H1 (cell line): ENCODE results near the gene DLL1. TPM values are rescaled to one million over a fixed set of nuclear protein-coding genes. Genes with fewer than 3 reads are reported as not detected.
A peak's percentile ranks its signal among the peaks of the same experiment; 100 is the strongest.

Source experiments
- CTCF ChIA-PET: fragments of 300-600 bp; sonication (Branson Sonifier 250); formaldehyde crosslinking; loops from one replicate; lab custom pipeline; 2021; ENCODE audit not compliant: partially characterized antibody; lab: Charles Lee
- POLR2A ChIA-PET: fragments of 300-600 bp; sonication (Branson Sonifier 250); formaldehyde crosslinking; loops from one replicate; lab custom pipeline; 2021; ENCODE audit warnings: inconsistent platforms; ENCODE audit not compliant: partially characterized antibody; lab: Charles Lee
- DNase-seq, 2 experiments: peaks; one replicate each; pipeline versions ENCODE4 v3.0.0 to v3.0.0-alpha.2; 2010 to 2022; ENCODE audit warnings: low spot score in 2 of 2, low read depth in 1 of 2, mixed read lengths in 1 of 2
- FAIRE-seq: peaks from 2 replicates; lab custom pipeline; 2011; peaks lifted over from hg19 to GRCh38; lab: Jason Lieb, UNC
- H2AFZ ChIP-seq: 2 replicates; pipeline ENCODE4 v1.8.1; 2012; ENCODE audit warnings: low read length, inconsistent platforms
- H2AK5ac ChIP-seq: 2 replicates; pipeline ENCODE4 v1.6.1; 2013; ENCODE audit warnings: low read depth, low read length
- H2BK120ac ChIP-seq: replicated peaks from 2 replicates; pipeline ENCODE3; 2013; ENCODE audit warnings: low read depth, low read length, inconsistent platforms
- H2BK12ac ChIP-seq: 2 replicates; pipeline ENCODE4 v1.6.1; 2013; ENCODE audit warnings: low read depth, low read length
- H2BK15ac ChIP-seq: 2 replicates; pipeline ENCODE4 v1.6.1; 2013; ENCODE audit warnings: low read length
- H2BK20ac ChIP-seq: 2 replicates; pipeline ENCODE4 v1.6.1; 2013; ENCODE audit warnings: low read length
- H2BK5ac ChIP-seq: 2 replicates; pipeline ENCODE4 v1.6.1; 2013; ENCODE audit warnings: low read depth, low read length
- H3K14ac ChIP-seq: 2 replicates; pipeline ENCODE4 v1.6.1; 2013; ENCODE audit warnings: inconsistent platforms; ENCODE audit not compliant: insufficient read length
- H3K18ac ChIP-seq: 2 replicates; pipeline ENCODE4 v1.6.1; 2013; ENCODE audit warnings: low read length; ENCODE audit errors: extremely low read depth
- H3K23ac ChIP-seq: 2 replicates; pipeline ENCODE4 v1.6.1; 2013; ENCODE audit warnings: inconsistent platforms; ENCODE audit not compliant: insufficient read length
- H3K23me2 ChIP-seq: 2 replicates; pipeline ENCODE4 v1.6.1; 2013; ENCODE audit warnings: low read depth, low read length
- H3K27ac ChIP-seq: 2 replicates; pipeline ENCODE4 v1.6.1; 2011; ENCODE audit warnings: low read depth, low read length, inconsistent platforms
- H3K27me3 ChIP-seq, 4 experiments: replicated peaks in 1 of 4; 1 replicate in 1 of 4; 2 replicates in 3 of 4; pipeline versions ENCODE4 v1.6.1 to v1.8.1; 2011 to 2013; ENCODE audit warnings: low read length in 3 of 4, mild to moderate bottlenecking in 3 of 4, inconsistent platforms in 2 of 4, mixed read lengths in 2 of 4, moderate library complexity in 1 of 4; ENCODE audit not compliant: control insufficient read depth in 3 of 4, insufficient read depth in 3 of 4; ENCODE audit errors: extremely low read depth in 1 of 4
- H3K36me3 ChIP-seq, 4 experiments: 2 replicates each; pipeline versions ENCODE4 v1.6.1 to v1.8.1; 2011 to 2013; ENCODE audit warnings: mild to moderate bottlenecking in 4 of 4, low read length in 3 of 4, moderate library complexity in 2 of 4, control low read depth in 1 of 4, inconsistent platforms in 1 of 4; ENCODE audit not compliant: insufficient read depth in 4 of 4, control insufficient read depth in 2 of 4
- H3K4ac ChIP-seq: replicated peaks from 2 replicates; pipeline ENCODE3; 2013; ENCODE audit warnings: low read length, low read depth, mixed read lengths, inconsistent platforms; ENCODE audit not compliant: insufficient read length
- H3K4me1 ChIP-seq, 4 experiments: replicated peaks in 1 of 4; 1 replicate in 1 of 4; 2 replicates in 3 of 4; pipeline versions ENCODE4 v1.6.1 to v1.8.1; 2011 to 2013; ENCODE audit warnings: low read length in 3 of 4, inconsistent platforms in 2 of 4, mixed read lengths in 1 of 4; ENCODE audit not compliant: insufficient read depth in 4 of 4, control insufficient read depth in 3 of 4
- H3K4me2 ChIP-seq, 2 experiments: 2 replicates each; pipeline versions ENCODE4 v1.6.1 to v1.8.1; 2011 to 2013; ENCODE audit warnings: low read depth in 2 of 2, low read length in 2 of 2, control low read depth in 1 of 2, inconsistent platforms in 1 of 2, mild to moderate bottlenecking in 1 of 2; ENCODE audit not compliant: insufficient read depth in 1 of 2
- H3K4me3 ChIP-seq, 4 experiments: fragments of 200-600, 300-600 bp in 1 of 4; sonication (generic), shearing (Covaris generic), sonication (Bioruptor Twin) in 1 of 4; 2 replicates each; pipeline versions ENCODE4 v1.5.1 to v1.8.1; 2011 to 2016; ENCODE audit warnings: low read length in 4 of 4, low read depth in 3 of 4, control low read depth in 2 of 4, inconsistent platforms in 2 of 4, mild to moderate bottlenecking in 2 of 4, mixed read lengths in 1 of 4, moderate library complexity in 1 of 4; ENCODE audit not compliant: insufficient read depth in 2 of 4; ENCODE audit errors: extremely low read depth in 1 of 4
- H3K56ac ChIP-seq: replicated peaks from 2 replicates; pipeline ENCODE3; 2013; ENCODE audit warnings: low read depth, mild to moderate bottlenecking, mixed read lengths, low read length, inconsistent platforms; ENCODE audit not compliant: insufficient read length
- H3K79me1 ChIP-seq: 2 replicates; pipeline ENCODE4 v1.6.1; 2013; ENCODE audit warnings: low read depth, low read length, control low read depth
- H3K79me2 ChIP-seq, 2 experiments: 2 replicates each; pipeline versions ENCODE4 v1.6.1 to v1.8.1; 2012 to 2013; ENCODE audit warnings: low read length in 2 of 2, mild to moderate bottlenecking in 2 of 2, inconsistent platforms in 1 of 2; ENCODE audit not compliant: insufficient read depth in 2 of 2, control insufficient read depth in 1 of 2
- H3K9ac ChIP-seq, 4 experiments: replicated peaks in 1 of 4; 1 replicate in 1 of 4; 2 replicates in 3 of 4; pipeline versions ENCODE4 v1.6.1 to v1.8.1; 2011 to 2013; ENCODE audit warnings: low read depth in 3 of 4, low read length in 3 of 4, control low read depth in 2 of 4, mild to moderate bottlenecking in 2 of 4, moderate library complexity in 2 of 4, inconsistent platforms in 1 of 4; ENCODE audit errors: extremely low read depth in 1 of 4
- H3K9me3 ChIP-seq, 2 experiments: 2 replicates each; pipeline versions ENCODE4 v1.6.1 to v1.8.1; 2012 to 2013; ENCODE audit warnings: mild to moderate bottlenecking in 2 of 2, moderate library complexity in 2 of 2, control low read depth in 1 of 2, inconsistent platforms in 1 of 2, low read depth in 1 of 2, low read length in 1 of 2, mixed read lengths in 1 of 2; ENCODE audit not compliant: insufficient read depth in 2 of 2
- H4K20me1 ChIP-seq, 2 experiments: replicated peaks in 1 of 2; 2 replicates each; pipeline versions ENCODE3 to v1.8.1; 2011 to 2013; ENCODE audit warnings: inconsistent platforms in 2 of 2, low read length in 2 of 2, mild to moderate bottlenecking in 1 of 2; ENCODE audit not compliant: insufficient read depth in 2 of 2, control insufficient read depth in 1 of 2
- H4K5ac ChIP-seq: 2 replicates; pipeline ENCODE4 v1.6.1; 2013; ENCODE audit warnings: low read length, low read depth, mixed read lengths, inconsistent platforms; ENCODE audit not compliant: insufficient read length
- H4K8ac ChIP-seq: 2 replicates; pipeline ENCODE4 v1.8.0; 2013; ENCODE audit warnings: mild to moderate bottlenecking, moderate library complexity, low read length, inconsistent platforms; ENCODE audit not compliant: insufficient read depth; ENCODE audit errors: extremely low read depth
- H4K91ac ChIP-seq: replicated peaks from 2 replicates; pipeline ENCODE3; 2013; ENCODE audit warnings: low read length, mixed read lengths, inconsistent platforms; ENCODE audit not compliant: insufficient read length
- ASH2L ChIP-seq: fragments of 200-600, 300-600 bp; sonication (generic); IDR thresholded peaks from one replicate; pipeline ENCODE4 v1.7.1; 2017; ENCODE audit warnings: low read length
- CBX8 ChIP-seq: fragments of 300-800, 300-1000 bp; sonication (generic); IDR thresholded peaks from 2 replicates; pipeline ENCODE4 v1.7.1; 2016; ENCODE audit warnings: low read depth, low read length, borderline replicate concordance
- CEBPB ChIP-seq: IDR thresholded peaks from 2 replicates; pipeline ENCODE4 v1.6.1; 2012; ENCODE audit warnings: low read depth, low read length
- EZH2 ChIP-seq: fragments of 200-600 bp; sonication (generic); IDR thresholded peaks from 2 replicates; pipeline ENCODE4 v1.7.1; 2012; ENCODE audit warnings: low read depth, mild to moderate bottlenecking, moderate library complexity, low read length, inconsistent platforms; ENCODE audit not compliant: severe bottlenecking
- FOSL1 ChIP-seq: IDR thresholded peaks from 2 replicates; pipeline ENCODE4 v1.6.1; 2011; ENCODE audit warnings: mild to moderate bottlenecking, low read depth, low read length, moderate library complexity; ENCODE audit not compliant: insufficient read depth
- SP2 ChIP-seq: IDR thresholded peaks from 2 replicates; pipeline ENCODE4 v1.6.1; 2012; ENCODE audit warnings: mild to moderate bottlenecking, low read length, inconsistent platforms
- SUZ12 ChIP-seq: fragments of 200-600 bp; sonication (generic); IDR thresholded peaks from 2 replicates; pipeline ENCODE4 v1.6.1; 2012; ENCODE audit warnings: mild to moderate bottlenecking, inconsistent platforms, low read length, moderate library complexity, mixed read lengths
- TAF7 ChIP-seq: optimal IDR thresholded peaks from 2 replicates; pipeline ENCODE3; 2011; ENCODE audit warnings: low read depth, mild to moderate bottlenecking, inconsistent platforms, low read length, moderate library complexity, borderline replicate concordance
- TCF12 ChIP-seq: IDR thresholded peaks from 2 replicates; pipeline ENCODE4 v1.6.1; 2011; ENCODE audit warnings: low read depth, mild to moderate bottlenecking, low read length
- ZNF274 ChIP-seq: IDR thresholded peaks from 2 replicates; pipeline ENCODE4 v1.7.0; 2012; ENCODE audit warnings: low read length, borderline replicate concordance; ENCODE audit errors: extremely low read depth
- WGBS, 2 experiments: shearing (Covaris generic) in 1 of 2; methylation state at CpG; one replicate each; pipeline versions ENCODE4 v1.1.6 to v1.1.7; 2013 to 2015; ENCODE audit warnings: low lambda C conversion rate in 2 of 2, mixed read lengths in 2 of 2, inconsistent platforms in 1 of 2, low coverage in 1 of 2, missing lambda C conversion rate in 1 of 2; ENCODE audit not compliant: insufficient replicate concordance in 2 of 2, insufficient coverage in 1 of 2, insufficient read length in 1 of 2; ENCODE audit errors: extremely low coverage in 1 of 2, missing lambda C conversion rate in 1 of 2; 5-methylcytosine and 5-hydroxymethylcytosine counted together
- polyA plus RNA-seq, 7 experiments: library from polyadenylated mRNA; depleted of rRNA in 3 of 7; stranded (reverse) in 5 of 7; unstranded in 2 of 7; fragments of >200 nt in 5 of 7; fragments of 200-250 nt in 2 of 7; gene quantifications; 1 replicate in 5 of 7; 2 replicates in 1 of 7; 4 replicates in 1 of 7; pipeline versions ENCODE4 v1.2.1 to v1.2.3, GENCODE V29; 2011 to 2013; ENCODE audit warnings: missing spikeins in 2 of 7, mixed read lengths in 2 of 7
- total RNA-seq: library from RNA; stranded (reverse); fragmentation: NEBNext Ultra II Directional; extraction: Animal tissue kit (Norgen Biotek cat#: 25700); gene quantifications from 2 replicates; pipeline ENCODE4 v1.2.1, GENCODE V29; 2021
- TF ChIP-seq, protein P1 (sequence below): IDR thresholded peaks from 2 replicates; pipeline ENCODE4 v1.6.1; 2011; ENCODE audit warnings: low read length, improper control_type of control experiment

The DLL1 gene
- total and polyA plus RNA-seq, 2 of the 8 experiments (the other 6 are each of a cell fraction or from before 2014, with no cell fraction given), result 1.7 to 3.8 TPM

DNA sequence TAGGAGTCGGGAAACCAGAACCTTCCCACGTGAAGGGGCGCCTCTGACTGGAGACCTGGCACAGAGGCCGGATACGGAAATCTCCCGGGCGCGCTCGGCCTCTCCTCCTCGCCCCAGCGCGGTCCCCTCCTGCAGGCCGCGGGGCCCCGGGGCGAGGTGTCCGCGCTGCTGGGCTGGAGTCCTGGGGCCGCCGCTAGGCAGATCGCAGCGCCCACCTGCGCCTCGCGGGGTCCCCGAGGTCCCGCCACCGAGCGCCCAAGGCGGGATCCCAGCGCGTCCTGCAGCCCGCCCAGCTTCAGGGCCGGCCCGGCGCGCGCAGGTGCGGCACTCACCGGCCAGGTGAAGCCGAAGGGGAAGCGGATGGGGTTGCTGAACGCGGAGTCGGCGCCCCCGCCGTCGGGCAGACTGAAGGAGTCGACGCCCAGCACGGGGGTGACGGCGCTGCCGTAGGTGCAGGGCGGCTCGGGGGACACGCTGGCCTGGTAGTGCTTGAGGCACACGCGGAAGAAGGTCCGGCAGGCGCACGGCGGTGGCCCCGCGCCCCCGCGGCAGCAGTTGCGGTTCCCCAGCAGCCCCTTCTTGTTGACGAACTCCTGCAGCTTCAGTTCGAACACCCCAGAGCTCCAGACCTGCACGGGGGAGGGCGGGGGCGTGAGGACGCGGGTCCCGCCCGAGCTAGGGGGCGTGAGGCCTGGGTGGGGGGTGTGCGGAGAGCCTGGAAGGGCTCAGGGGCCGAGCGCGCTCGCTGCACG is 1.5 kb downstream of the DLL1 start:
- Histone ChIP-seq H3K79me1 (no peaks in the 10 kb centered on the region), H2AFZ (no peak overlapping the region), H3K4me2 (peak overlapping the region; percentile 86 to 94), H3K4me3 (peak overlapping the region; percentile 44 to 71 (median 50)), H3K56ac (no peak overlapping the region), H3K27ac (no peak overlapping the region), H3K27me3 (peaks cover 46 to 87% (median 79%) of the 10 kb centered on the region in 4 experiments), H2AK5ac (no peak overlapping the region), H3K36me3 (peaks cover 2 to 22% (median 7%) of the 10 kb centered on the region in 4 experiments; a peak in 4 of 8 replicates), H2BK20ac (no peak overlapping the region), H4K5ac (no peak overlapping the region), H4K91ac (no peak overlapping the region), H3K23ac (no peak overlapping the region), H2BK15ac (peak overlapping the region; percentile 72; the same call in 1 of the 2 replicates), H3K4me1 (peaks cover 18 to 48% (median 25%) of the 10 kb centered on the region in 4 experiments), H4K20me1 (peaks cover 13 to 14% of the 10 kb centered on the region in 2 experiments), H3K14ac (no peak overlapping the region), H2BK5ac (no peak overlapping the region), H4K8ac (peak overlapping the region; percentile 28; the same call in 1 of the 2 replicates), H3K9ac (no peak overlapping the region), H3K23me2 (peaks cover 23% of the 10 kb centered on the region; the same call in 1 of the 2 replicates), H2BK120ac (no peak overlapping the region), H2BK12ac (peak overlapping the region; percentile 94; the same call in 1 of the 2 replicates), H3K9me3 (no peaks in the 10 kb centered on the region), H3K79me2 (no peaks in the 10 kb centered on the region), H3K18ac (peak overlapping the region; percentile 71), H3K4ac (no peak overlapping the region)
- POLR2A ChIA-PET, result interaction anchor here (1.0 to 3.3 kb wide), 5 partner anchors 10 to 328 kb away, joined by 3 to 17 read pairs (median 10); partner anchors contain the start of gene FAM120B
- 3% methylated on average over 37 of the region's 85 CpGs; no CpG with 5 or more reads in 1 of the 2 experiments for WGBS, 2 experiments
- peak in 1 of 2 experiments; percentile 77 for DNase-seq
- FAIRE-seq, result no peak
- CTCF ChIA-PET, result no interaction called here
- TF ChIP-seq ASH2L (no peak), ZNF274 (no peak), FOSL1 (no peak), SP2 (no peak), CEBPB (no peak), TCF12 (no peak), CBX8 (no peak), EZH2 (peak; percentile 80), TAF7 (no peak), SUZ12 (peak; percentile 90)
- TF ChIP-seq, protein P1, sequence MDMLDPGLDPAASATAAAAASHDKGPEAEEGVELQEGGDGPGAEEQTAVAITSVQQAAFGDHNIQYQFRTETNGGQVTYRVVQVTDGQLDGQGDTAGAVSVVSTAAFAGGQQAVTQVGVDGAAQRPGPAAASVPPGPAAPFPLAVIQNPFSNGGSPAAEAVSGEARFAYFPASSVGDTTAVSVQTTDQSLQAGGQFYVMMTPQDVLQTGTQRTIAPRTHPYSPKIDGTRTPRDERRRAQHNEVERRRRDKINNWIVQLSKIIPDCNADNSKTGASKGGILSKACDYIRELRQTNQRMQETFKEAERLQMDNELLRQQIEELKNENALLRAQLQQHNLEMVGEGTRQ, result no peak
